K562 (cell line): ENCODE results near the gene PPP1R3C. TPM values are rescaled to one million over a fixed set of nuclear protein-coding genes. Genes with fewer than 3 reads are reported as not detected.

ENCODE experiments used
- CGGBP1 ChIP-seq: fragments of 250-450 bp; sonication (Bioruptor Pico); IDR thresholded peaks from 2 replicates; pipeline ENCODE4 v1.9.0; 2021; ENCODE audit warnings: mild to moderate bottlenecking
- CHAMP1 ChIP-seq: fragments of 450-650 bp; IDR thresholded peaks from 2 replicates; pipeline ENCODE4 v1.6.1; 2016; ENCODE audit warnings: mild to moderate bottlenecking
- FOSL1 ChIP-seq: fragments of 200-800 bp; sonication (Bioruptor generic); conservative IDR thresholded peaks from 2 replicates; pipeline ENCODE4 v1.6.1; 2016; ENCODE audit warnings: missing genetic modification characterization, missing compliant biosample characterization
- GATAD2B ChIP-seq: fragments of 450-650 bp; IDR thresholded peaks from 2 replicates; pipeline ENCODE4 v1.6.1; 2017; ENCODE audit warnings: mild to moderate bottlenecking, borderline replicate concordance
- MAFG ChIP-seq: fragments of 450-650 bp; conservative IDR thresholded peaks from 2 replicates; pipeline ENCODE4 v1.6.1; 2016; ENCODE audit warnings: missing genetic modification characterization, missing compliant biosample characterization
- NUFIP1 ChIP-seq: fragments of 450-650 bp; IDR thresholded peaks from 2 replicates; pipeline ENCODE4 v1.6.1; 2018; ENCODE audit not compliant: partially characterized antibody
- PTTG1 ChIP-seq: fragments of 450-650 bp; IDR thresholded peaks from 2 replicates; pipeline ENCODE4 v1.6.1; 2016; ENCODE audit warnings: low read depth, mild to moderate bottlenecking, missing genetic modification characterization, missing compliant biosample characterization
- RNF2 ChIP-seq: sonication (generic); IDR thresholded peaks from 2 replicates; pipeline ENCODE4 v1.6.1; 2016
- THRB ChIP-seq: fragments of 450-650 bp; formaldehyde crosslinking; conservative IDR thresholded peaks from 2 replicates; pipeline ENCODE4 v1.4.0; 2022; ENCODE audit warnings: mild to moderate bottlenecking, missing genetic modification characterization
- ZNF398 ChIP-seq: fragments of 250-450 bp; sonication (Bioruptor Pico); IDR thresholded peaks from 2 replicates; pipeline ENCODE4 v1.8.0; 2021; ENCODE audit warnings: moderate library complexity, mild to moderate bottlenecking, inconsistent platforms
- polyA plus RNA-seq, 8 experiments: library from polyadenylated mRNA; depleted of rRNA in 4 of 8; stranded (reverse) in 5 of 8; unstranded in 3 of 8; fragments of >200 nt; fragmentation: Nextera tagmentation in 2 of 8; fragmentation: Illumina TruSeq in 1 of 8; extraction: Ambion mirVana in 2 of 8; extraction: Trizol in 1 of 8; gene quantifications; 2 replicates each; pipeline versions ENCODE4 v1.2.1 to v1.2.3, GENCODE V29; 2011 to 2014; ENCODE audit warnings: inconsistent platforms in 1 of 8, missing spikeins in 1 of 8
- total RNA-seq, 7 experiments: library from RNA; depleted of rRNA in 6 of 7; stranded (reverse); fragments of >200 nt in 6 of 7; fragmentation: Illumina TruSeq in 2 of 7; extraction: Trizol in 2 of 7; gene quantifications; 2 replicates each; pipeline versions ENCODE4 v1.2.1 to v1.2.3, GENCODE V29; 2011 to 2021; ENCODE audit warnings: low replicate concordance in 1 of 7

Gene PPP1R3C
- total and polyA plus RNA-seq, 9 of the 15 experiments (the other 6 are each of a cell fraction or from before 2014, with no cell fraction given): 0.06 to 0.24 (median 0.12) TPM; not detected in 3

GRCh38 chr10:91607646-91608403 is 25.0 kb downstream of the PPP1R3C start (continued):
- no peak for TF ChIP-seq ZNF398 (CRISPR knock-in tag)
- no peak for TF ChIP-seq CGGBP1 (CRISPR knock-in tag)
- TF ChIP-seq CHAMP1: no peak
- TF ChIP-seq FOSL1 (tag): peak; percentile 89
- TF ChIP-seq PTTG1 (tag): peak; percentile 12; the same call in 1 of the 2 replicates
- TF ChIP-seq NUFIP1: no peak
- peak; percentile 74 for TF ChIP-seq RNF2
- no peak for TF ChIP-seq GATAD2B
- TF ChIP-seq MAFG (tag): peak; percentile 65
- TF ChIP-seq THRB (CRISPR knock-in tag): no peak
- TF ChIP-seq, all 486 proteins: peak for 95
